NCI-H187 treated with DMSO at 0.1 percent for 48 hours (cell line): ENCODE measurements around the gene NEDD8.

Experiments used
- DNase-seq: peaks from one replicate; lab custom pipeline; 2025; lab: John Stamatoyannopoulos, UW

Gene NEDD8

GRCh38 chr14:24196071-24197055, 35.8 kb downstream of the NEDD8 start:
- no peak for DNase-seq

GRCh38 chr14:24195186-24196070, 36.7 kb downstream of the NEDD8 start, which contains the start of gene TM9SF1:
Gene TM9SF1 (minus strand): TSS chr14:24195441. CDS start chr14:24195019, 422 bp downstream.
- DNase-seq: no peak

GRCh38 chr14:24194873-24195185, 37.3 kb downstream of the NEDD8 start:
- DNase-seq: no peak

DNA sequence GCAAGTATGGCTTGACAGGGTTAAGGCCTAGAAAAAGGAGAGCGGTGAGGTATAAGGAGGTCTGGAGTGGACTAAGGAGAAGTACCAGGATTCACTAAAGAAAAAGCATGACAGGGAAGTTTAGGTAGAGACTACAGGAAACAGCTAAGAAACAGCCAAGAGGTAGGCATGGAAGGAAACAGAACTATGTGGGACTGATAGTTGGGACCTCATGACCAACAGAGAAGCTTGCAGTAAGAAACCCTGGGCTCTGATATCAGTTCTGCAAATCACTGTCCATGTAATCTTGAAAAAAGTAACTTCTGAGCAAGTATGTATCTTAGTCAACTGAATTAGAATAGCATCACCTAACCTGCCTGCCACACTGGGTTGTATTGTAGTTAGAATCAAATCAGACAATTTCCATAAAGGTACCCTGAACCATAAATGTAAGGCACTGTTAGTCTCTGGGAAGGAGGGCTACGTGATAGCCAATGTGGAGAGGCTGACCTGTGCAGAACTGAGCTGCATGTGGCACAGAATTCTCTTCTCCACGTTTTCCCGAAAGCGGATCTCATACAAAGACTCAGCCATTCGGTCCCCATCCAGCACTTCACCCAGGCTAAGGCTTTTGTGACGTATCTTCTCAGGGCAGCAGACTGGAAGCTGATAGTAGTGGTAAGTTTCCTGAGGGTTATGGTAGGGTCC, 37.8 kb downstream of the NEDD8 start:
- DNase-seq: no peak

DNA sequence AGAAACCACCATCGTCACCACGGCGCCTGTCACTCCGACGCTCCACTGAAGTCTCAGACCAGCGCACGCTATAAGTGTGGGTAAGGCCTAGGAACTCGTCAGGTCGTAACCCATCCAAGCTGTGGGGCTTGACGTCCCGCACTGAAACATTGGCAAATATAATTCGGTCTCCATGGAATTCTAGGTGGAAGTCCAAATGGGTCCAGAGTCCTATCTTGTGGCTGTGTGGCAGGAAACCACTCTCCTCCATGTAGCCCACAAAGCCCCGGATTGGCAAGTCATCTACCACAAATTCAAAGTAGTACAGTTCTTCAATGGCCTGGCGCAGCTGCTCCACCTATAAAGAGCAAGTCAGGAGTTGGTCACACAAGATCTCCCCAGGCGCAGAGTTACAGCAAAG, 39.2 kb downstream of the NEDD8 start:
- DNase-seq: no peak

DNA sequence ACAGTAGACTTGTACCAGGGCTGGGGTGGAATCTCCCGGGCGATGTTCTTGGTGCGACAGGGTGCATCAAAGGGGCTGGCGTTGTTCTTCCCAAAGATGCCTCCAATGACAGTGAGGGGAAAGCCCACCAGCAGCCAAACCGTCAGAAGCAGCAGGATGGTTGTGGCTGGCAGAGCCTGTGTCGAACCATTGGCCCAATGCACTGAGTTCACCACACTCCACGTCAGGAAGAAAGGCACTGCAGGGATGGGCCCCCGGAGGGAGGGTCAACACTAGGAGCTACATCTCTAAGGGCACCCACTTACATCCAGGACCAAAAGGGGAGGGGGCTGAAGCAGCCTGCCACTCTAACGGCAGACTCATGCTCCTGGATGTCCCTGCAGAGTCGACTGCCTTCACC, 41.8 kb downstream of the NEDD8 start:
- no peak for DNase-seq

GRCh38 chr14:24189460-24189859, 42.7 kb downstream of the NEDD8 start:
- no peak for DNase-seq

GRCh38 chr14:24189059-24189375, 43.1 kb downstream of the NEDD8 start:
- DNase-seq: no peak

GRCh38 chr14:24188251-24189058, 43.7 kb downstream of the NEDD8 start, which contains the start of gene IPO4:
Gene IPO4 (minus strand): TSS chr14:24188816. CDS start chr14:24188787, 29 bp downstream.
- DNase-seq: peak; percentile 91

GRCh38 chr14:24187539-24187915, 44.6 kb downstream of the NEDD8 start:
- DNase-seq: no peak

- no peak for DNase-seq
Measured at GRCh38 chr14:24186831-24187538, 45.2 kb downstream of the NEDD8 start.

DNA sequence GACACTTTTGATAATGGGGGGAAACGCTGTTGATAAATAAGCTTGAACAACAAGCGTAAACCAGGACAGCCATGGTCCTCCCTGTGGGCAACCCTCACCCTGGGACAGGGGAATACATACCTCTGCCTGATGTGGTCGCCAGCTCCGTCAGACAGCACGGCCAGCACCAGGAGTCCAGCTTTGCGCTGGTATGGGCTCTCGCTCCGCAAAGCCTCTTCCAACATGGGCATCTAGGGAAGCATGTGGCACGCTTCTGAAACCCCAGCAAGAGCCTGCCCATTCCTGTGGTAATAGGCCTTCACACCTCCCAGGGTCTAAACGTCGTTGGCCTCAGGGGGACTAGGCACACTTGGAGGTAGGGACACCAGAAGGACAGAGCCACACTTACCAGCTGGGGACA, 46.4 kb downstream of the NEDD8 start:
- no peak for DNase-seq

DNA sequence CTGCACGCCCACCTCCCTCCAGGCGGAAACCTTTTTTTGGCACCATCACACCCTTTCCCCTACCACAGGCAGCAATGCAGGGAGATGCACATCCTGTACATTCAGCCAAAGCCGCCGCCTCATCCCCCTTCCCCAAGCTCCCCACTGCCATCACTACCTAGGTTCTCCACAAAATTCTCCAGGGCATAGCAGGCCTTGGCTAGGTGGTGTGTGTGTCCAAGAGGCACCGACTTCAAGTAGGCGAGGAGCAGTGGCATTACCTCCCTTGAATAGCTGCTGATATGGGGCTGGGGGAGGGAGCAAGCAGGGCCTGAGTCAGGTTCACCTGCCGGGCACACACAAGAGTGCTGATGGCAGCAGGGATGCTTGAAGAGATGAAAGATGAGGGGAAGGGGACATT, 47.1 kb downstream of the NEDD8 start:
- no peak for DNase-seq

- DNase-seq: no peak
Measured at GRCh38 chr14:24184104-24184970, 47.8 kb downstream of the NEDD8 start.

GRCh38 chr14:24183014-24183481, 49.1 kb downstream of the NEDD8 start:
- DNase-seq: no peak

DNA sequence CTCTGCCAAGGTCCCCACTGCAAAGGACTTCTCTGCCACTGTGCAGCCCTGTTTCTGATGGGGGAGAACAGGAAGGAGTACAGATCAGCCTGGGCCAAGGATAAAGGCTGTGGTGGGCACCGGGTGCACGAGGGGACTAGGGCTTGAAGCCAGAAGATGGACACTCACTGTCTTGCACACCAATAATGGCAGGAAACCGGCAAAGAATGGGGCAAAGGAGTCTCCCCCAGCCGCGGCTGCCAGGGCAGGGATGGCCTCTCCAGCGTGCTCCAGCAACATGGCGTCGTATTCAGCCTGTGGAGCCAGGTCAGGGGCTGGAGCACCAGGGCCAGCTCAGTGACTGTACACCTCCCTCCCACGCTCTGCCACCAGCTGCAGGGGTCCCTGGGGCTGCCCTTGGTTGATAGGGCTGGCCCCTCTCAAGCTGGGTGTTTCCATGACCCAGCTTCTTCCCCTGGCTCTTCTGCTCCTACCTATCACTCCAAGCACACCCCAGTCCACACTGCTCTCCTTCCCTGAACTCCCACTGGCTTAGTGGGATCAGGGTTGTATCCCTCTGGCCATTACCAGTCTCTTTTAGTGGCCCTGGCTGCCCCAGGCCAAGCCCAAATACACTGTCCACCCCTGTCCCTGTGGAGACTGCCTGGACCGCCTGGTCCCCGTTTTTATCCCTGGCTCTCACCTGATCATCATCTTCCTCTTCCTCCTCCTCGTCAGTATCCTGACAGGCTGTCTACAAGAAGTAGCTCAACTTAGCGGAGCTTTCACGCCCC, 49.9 kb downstream of the NEDD8 start:
- DNase-seq: no peak

DNA sequence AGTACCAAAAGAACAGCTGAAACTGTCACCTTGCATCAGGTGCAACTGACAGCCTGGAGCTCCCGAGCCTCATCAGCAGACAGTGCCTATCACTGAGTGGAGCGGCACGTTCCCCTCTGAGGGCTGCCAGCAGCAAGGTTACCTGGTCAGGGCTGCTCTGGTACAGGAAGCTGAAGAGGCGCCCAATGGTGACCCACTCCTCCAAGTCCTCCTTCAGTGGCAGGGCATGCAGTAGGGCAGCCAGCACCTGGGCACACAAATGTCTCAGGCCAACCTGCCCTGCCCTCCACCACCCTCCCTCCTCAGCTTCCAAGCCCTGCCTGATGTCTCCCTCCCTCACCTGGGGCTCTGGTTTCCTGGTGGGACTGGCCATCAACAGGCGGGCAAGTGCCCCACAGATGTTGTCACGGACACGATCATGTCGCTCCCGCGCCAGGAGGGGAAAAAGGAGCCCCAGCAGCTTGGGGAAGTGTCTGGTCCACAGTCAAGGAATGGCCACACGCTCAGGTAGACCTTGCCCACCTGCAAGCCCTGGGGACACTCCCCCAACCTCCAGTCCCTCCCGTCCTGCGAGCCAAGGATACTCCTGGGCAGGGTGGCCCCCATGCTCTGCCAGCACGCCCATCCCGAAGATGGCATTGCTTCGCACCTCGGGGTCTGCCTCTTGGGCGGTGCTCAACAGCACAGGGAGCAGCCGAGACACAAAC, 50.6 kb downstream of the NEDD8 start:
- DNase-seq: no peak
